ENCODE results near the gene PPFIBP2.

- no peak for TF ChIP-seq CTCF (IDR thresholded peaks at IDR 0.05 in 8 of 11, conservative IDR thresholded peaks at IDR 0.05 in 3 of 11)
- TF ChIP-seq POLR2AphosphoS5 (IDR thresholded peaks at IDR 0.05), result no peak
- no peak for TF ChIP-seq POLR2A (IDR thresholded peaks at IDR 0.05)
These were observed 137.3 kb downstream of the PPFIBP2 start for GRCh38 chr11:7651140-7651551.
